Smooth muscle cell (in vitro differentiated cells): ENCODE measurements around the gene DLGAP1. TPM values are rescaled to one million over a fixed set of nuclear protein-coding genes. Genes with fewer than 3 reads are reported as not detected.

ENCODE experiments used
- DNase-seq: peaks from one replicate; lab custom pipeline; 2025; ENCODE audit not compliant: unreplicated experiment; lab: John Stamatoyannopoulos, UW
- H2AFZ ChIP-seq: fragments of 200-600 bp; sonication (generic); 2 replicates; pipeline ENCODE4 v1.6.0; 2016; ENCODE audit warnings: antibody characterized with exemption, low read depth, mild to moderate bottlenecking
- H3F3A ChIP-seq: fragments of 200-600 bp; sonication (generic); 2 replicates; pipeline ENCODE4 v1.6.0; 2017; ENCODE audit warnings: antibody characterized with exemption, low read depth
- H3K27ac ChIP-seq: fragments of 200-600 bp; sonication (generic); 2 replicates; pipeline ENCODE4 v1.5.1; 2016; ENCODE audit warnings: low read depth, mild to moderate bottlenecking
- H3K27me3 ChIP-seq: fragments of 200-600 bp; sonication (generic); 2 replicates; pipeline ENCODE4 v1.6.1; 2016; ENCODE audit warnings: low read depth, mild to moderate bottlenecking
- H3K36me3 ChIP-seq: fragments of 200-600 bp; sonication (generic); 2 replicates; pipeline ENCODE4 v1.5.1; 2016; ENCODE audit warnings: low read depth
- H3K4me1 ChIP-seq: fragments of 200-600 bp; sonication (generic); 2 replicates; pipeline ENCODE4 v1.5.1; 2016; ENCODE audit warnings: low read depth
- H3K4me2 ChIP-seq: fragments of 200-600 bp; sonication (generic); 2 replicates; pipeline ENCODE4 v1.6.0; 2016; ENCODE audit warnings: mild to moderate bottlenecking
- H3K4me3 ChIP-seq: fragments of 200-600 bp; sonication (generic); 2 replicates; pipeline ENCODE4 v1.5.1; 2016; ENCODE audit warnings: mild to moderate bottlenecking
- H3K79me2 ChIP-seq: fragments of 200-600 bp; sonication (generic); 2 replicates; pipeline ENCODE4 v1.6.0; 2016; ENCODE audit warnings: low read depth, mild to moderate bottlenecking
- H3K9ac ChIP-seq: fragments of 200-600 bp; sonication (generic); 2 replicates; pipeline ENCODE4 v1.6.0; 2016; ENCODE audit warnings: low read depth
- H3K9me3 ChIP-seq: fragments of 200-600 bp; sonication (generic); replicated peaks from 2 replicates; pipeline ENCODE4 v1.5.1; 2016; ENCODE audit warnings: low read depth
- H4K20me1 ChIP-seq: fragments of 200-600 bp; sonication (generic); 2 replicates; pipeline ENCODE4 v1.6.0; 2016; ENCODE audit warnings: low read depth
- CTCF ChIP-seq: fragments of 200-600 bp; sonication (generic); IDR thresholded peaks from 2 replicates; pipeline ENCODE4 v1.5.1; 2017; ENCODE audit warnings: borderline replicate concordance, mild to moderate bottlenecking, antibody characterized with exemption; ENCODE audit not compliant: insufficient read depth, poor library complexity, severe bottlenecking
- WGBS: methylation state at CpG from one replicate; pipeline ENCODE4 v1.1.7; 2016; ENCODE audit warnings: low lambda C conversion rate; 5-methylcytosine and 5-hydroxymethylcytosine counted together
- polyA plus RNA-seq: library from polyadenylated mRNA; unstranded; fragments of >200 nt; fragmentation: Nextera tagmentation; extraction: Ambion mirVana; gene quantifications from 2 replicates; pipeline ENCODE4 v1.2.1, GENCODE V29; 2016
- total RNA-seq: library from RNA; depleted of rRNA; stranded (reverse); fragments of >200 nt; gene quantifications from 2 replicates; pipeline ENCODE4 v1.2.3, GENCODE V29; 2014

The DLGAP1 gene
- total and polyA plus RNA-seq, 2 experiments from 2014 or later = 2.6 to 11.3 TPM

DNA sequence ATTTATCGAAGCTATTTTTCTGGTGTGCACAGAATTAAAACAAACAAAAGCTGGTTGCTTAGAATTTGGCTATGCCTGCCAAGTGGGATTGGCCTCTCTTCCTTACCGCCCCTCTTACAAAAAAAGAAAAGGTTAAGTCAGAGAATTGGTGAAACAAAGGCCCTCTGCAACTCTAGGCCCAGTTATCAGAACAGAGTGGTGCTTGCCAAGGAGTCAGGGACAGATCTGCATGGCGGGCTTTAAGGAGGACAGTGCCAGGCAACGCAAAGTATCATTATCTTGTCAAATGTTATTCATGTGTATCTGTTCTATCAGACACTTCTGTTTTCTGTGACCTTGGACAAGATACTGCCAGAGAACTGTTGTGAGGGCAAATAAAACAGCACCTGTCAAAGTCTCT is 926.9 kb downstream of the DLGAP1 start:
- no peak overlapping the region for H3K4me3 ChIP-seq
- no peak overlapping the region for H3K4me2 ChIP-seq
- no peak overlapping the region for H3K27ac ChIP-seq
- H3K79me2 ChIP-seq = no peaks in the 10 kb centered on the region
- no peak for TF ChIP-seq CTCF
- WGBS = 80% methylated on average over 4 of the region's 4 CpGs
- peaks cover 21% of the 10 kb centered on the region for H3K4me1 ChIP-seq
- no peaks in the 10 kb centered on the region for H4K20me1 ChIP-seq
- no peaks in the 10 kb centered on the region for H3K36me3 ChIP-seq
- H3K27me3 ChIP-seq = no peaks in the 10 kb centered on the region
- H2AFZ ChIP-seq = no peak overlapping the region
- no peak for DNase-seq
- no peaks in the 10 kb centered on the region for H3F3A ChIP-seq
- H3K9me3 ChIP-seq = no peaks in the 10 kb centered on the region
- no peak overlapping the region for H3K9ac ChIP-seq

DNA sequence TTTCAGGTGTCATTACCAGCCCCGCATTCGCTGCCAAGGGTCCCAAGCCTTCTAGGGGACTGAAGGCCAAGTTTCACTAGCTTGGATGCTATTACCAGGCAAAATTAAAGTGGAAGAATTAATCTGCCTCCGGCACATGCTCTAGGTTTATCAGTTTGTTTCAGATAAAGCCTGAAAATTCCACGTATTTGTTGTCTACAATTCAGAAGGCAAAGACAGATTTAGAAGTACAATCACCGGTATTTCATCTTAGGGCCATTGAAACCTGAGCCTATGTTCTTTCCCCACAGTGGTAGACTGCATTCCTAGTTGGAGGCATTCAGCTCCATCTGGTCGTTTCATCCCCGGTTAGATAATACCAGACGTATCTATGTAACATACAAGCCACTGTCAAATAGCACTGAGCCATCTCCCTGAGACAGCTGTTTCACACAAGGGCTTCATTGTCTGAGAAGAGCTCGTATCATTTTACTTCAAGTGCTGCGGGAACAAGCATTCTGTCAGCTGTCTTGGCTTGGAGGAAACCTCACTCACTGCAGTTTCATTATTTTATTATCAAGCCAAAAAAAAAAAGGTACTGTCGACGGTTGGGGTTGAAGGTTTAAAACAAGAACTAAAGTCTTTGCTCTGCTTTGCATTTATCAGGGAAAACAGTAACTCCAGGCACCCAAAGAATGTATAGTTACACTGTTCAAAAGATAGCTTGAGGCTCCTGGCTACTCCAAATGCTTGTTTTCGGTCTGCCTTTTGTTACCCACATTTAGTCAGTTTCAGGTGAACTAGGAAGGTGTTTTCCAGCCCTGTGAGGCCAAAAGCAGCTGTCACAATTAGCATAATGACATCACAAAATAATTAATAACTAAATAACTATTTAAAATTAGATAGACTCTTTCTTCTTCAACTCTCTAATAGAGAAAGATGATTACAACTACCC is 928.4 kb downstream of the DLGAP1 start:
- Histone ChIP-seq H3K4me2 (peak overlapping the region; percentile 79), H3K27ac (peak overlapping the region; percentile 78), H3K4me3 (no peak overlapping the region), H3K79me2 (no peaks in the 10 kb centered on the region), H3K27me3 (no peaks in the 10 kb centered on the region), H3K4me1 (peaks cover 21% of the 10 kb centered on the region), H3F3A (no peaks in the 10 kb centered on the region), H4K20me1 (no peaks in the 10 kb centered on the region), H3K36me3 (no peaks in the 10 kb centered on the region), H2AFZ (peak overlapping the region; percentile 17), H3K9ac (peak overlapping the region; percentile 44), H3K9me3 (no peaks in the 10 kb centered on the region)
- no peak for DNase-seq
- WGBS = 22% methylated on average over 13 of the region's 13 CpGs
- no peak for TF ChIP-seq CTCF

DNA sequence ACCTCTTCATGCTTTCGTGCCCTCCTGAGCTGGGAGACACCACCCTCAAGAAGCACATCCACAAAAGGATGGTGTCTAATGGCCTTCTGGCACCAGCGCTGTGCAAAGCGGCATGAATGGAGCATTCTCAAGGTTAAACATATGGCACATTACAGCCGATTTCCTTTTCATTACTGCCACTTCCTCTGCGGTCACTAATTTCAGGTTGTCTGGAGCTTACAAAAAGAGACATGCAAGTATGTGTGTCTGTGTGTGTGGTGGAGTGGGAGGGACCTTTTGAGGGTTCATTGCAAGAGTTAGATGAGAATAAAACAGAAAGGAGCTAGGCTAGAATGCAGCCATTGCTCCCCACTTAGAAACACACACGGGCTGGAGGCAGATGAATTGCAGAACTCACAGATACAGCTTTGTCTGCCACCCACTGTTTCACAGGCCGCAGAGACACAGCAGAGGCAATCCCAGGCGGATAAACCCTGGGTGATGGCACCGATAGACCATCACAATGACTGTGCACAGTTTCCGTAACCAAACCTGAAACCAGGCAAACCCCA is 929.2 kb downstream of the DLGAP1 start:
- Histone ChIP-seq H3K27me3 (no peaks in the 10 kb centered on the region), H3F3A (no peaks in the 10 kb centered on the region), H3K4me3 (no peak overlapping the region), H3K9me3 (no peaks in the 10 kb centered on the region), H3K4me1 (peaks cover 21% of the 10 kb centered on the region), H3K27ac (peak overlapping the region; percentile 78), H3K36me3 (no peaks in the 10 kb centered on the region), H3K4me2 (peak overlapping the region; percentile 79), H3K9ac (peak overlapping the region; percentile 44), H4K20me1 (no peaks in the 10 kb centered on the region), H2AFZ (peak overlapping the region; percentile 17), H3K79me2 (no peaks in the 10 kb centered on the region)
- DNase-seq = no peak
- TF ChIP-seq CTCF = no peak
- 39% methylated on average over 10 of the region's 10 CpGs for WGBS
